Breast epithelium (tissue), 3 donors: ENCODE data around the gene ANXA9.

Source experiments
- POLR2AphosphoS5 ChIP-seq, 3 donors: sonication (generic); formaldehyde crosslinking; IDR thresholded peaks; one replicate each; pipeline ENCODE4 v1.6.1; 2017; ENCODE audit warnings: antibody characterized with exemption in 3 of 3
- TF ChIP-seq, protein P1 (sequence below), 3 donors: fragments of 450-650 bp; IDR thresholded peaks; one replicate each; pipeline ENCODE4 v1.5.1; 2016 to 2017; ENCODE audit warnings: antibody characterized with exemption in 3 of 3, mild to moderate bottlenecking in 3 of 3, moderate library complexity in 3 of 3

DNA sequence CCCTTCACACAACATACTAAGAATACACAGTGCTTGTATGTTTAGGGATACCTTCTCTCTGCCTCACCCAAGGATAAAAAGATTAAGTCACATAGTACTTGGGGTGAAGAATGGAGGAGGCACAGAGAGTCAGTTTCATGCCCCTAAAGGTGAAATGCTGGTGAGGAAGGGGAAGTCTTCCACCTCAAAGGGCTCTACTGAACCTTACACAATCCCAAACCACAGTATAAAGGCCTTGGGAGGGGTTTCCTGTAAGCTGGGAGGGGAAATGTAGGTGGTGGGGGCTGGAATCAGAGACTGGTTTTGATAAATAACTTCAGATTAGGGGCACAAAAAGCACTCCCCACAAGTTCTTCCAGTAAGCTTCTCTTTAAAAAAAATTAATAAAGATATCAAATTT is 21.1 kb downstream of the ANXA9 start:
- TF ChIP-seq, protein P1, sequence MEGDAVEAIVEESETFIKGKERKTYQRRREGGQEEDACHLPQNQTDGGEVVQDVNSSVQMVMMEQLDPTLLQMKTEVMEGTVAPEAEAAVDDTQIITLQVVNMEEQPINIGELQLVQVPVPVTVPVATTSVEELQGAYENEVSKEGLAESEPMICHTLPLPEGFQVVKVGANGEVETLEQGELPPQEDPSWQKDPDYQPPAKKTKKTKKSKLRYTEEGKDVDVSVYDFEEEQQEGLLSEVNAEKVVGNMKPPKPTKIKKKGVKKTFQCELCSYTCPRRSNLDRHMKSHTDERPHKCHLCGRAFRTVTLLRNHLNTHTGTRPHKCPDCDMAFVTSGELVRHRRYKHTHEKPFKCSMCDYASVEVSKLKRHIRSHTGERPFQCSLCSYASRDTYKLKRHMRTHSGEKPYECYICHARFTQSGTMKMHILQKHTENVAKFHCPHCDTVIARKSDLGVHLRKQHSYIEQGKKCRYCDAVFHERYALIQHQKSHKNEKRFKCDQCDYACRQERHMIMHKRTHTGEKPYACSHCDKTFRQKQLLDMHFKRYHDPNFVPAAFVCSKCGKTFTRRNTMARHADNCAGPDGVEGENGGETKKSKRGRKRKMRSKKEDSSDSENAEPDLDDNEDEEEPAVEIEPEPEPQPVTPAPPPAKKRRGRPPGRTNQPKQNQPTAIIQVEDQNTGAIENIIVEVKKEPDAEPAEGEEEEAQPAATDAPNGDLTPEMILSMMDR (IDR thresholded peaks at IDR 0.05), result no peak
- no peak for TF ChIP-seq POLR2AphosphoS5 (IDR thresholded peaks at IDR 0.05)
